Panc1 (cell line): ENCODE measurements around the gene KATNAL2. TPM values are rescaled to one million over a fixed set of nuclear protein-coding genes. Genes with fewer than 3 reads are reported as not detected.
A peak's percentile ranks its signal among the peaks of the same experiment; 100 is the strongest.

Source experiments
- ATAC-seq: fragments of 200-7000 bp; cut with Tn5 transposase; 2 replicates; pipeline ENCODE4 v1.9.1; 2020; ENCODE audit warnings: mild to moderate bottlenecking, moderate library complexity
- BruUV-seq: library from RNA; stranded (reverse); fragments of 400-500 nt; replicated peaks from 2 replicates; lab custom pipeline; 2021; lab: Mats Ljungman, UMichigan
- CTCF ChIA-PET: fragments of 300-600 bp; sonication (Branson Sonifier 250); formaldehyde crosslinking; loops from one replicate; lab custom pipeline; 2022; ENCODE audit warnings: antibody characterized with exemption; lab: Charles Lee
- POLR2A ChIA-PET: fragments of 300-600 bp; sonication (Branson Sonifier 250); formaldehyde crosslinking; loops from one replicate; lab custom pipeline; 2022; ENCODE audit warnings: antibody characterized with exemption; lab: Charles Lee
- DNase-seq: peaks from one replicate; pipeline ENCODE4 v3.0.0-alpha.2; 2010; ENCODE audit warnings: low read depth, low spot score
- H3K27ac ChIP-seq: 2 replicates; pipeline ENCODE4 v1.5.1; 2011; ENCODE audit warnings: mild to moderate bottlenecking, low read length, inconsistent platforms
- H3K27me3 ChIP-seq: fragments of 200-500 bp; sonication (Bioruptor generic); 2 replicates; pipeline ENCODE4 v1.6.0; 2014; ENCODE audit warnings: low read length, inconsistent platforms; ENCODE audit not compliant: control insufficient read depth, insufficient read depth
- H3K36me3 ChIP-seq: fragments of 200-500 bp; sonication (Bioruptor generic); 2 replicates; pipeline ENCODE4 v1.5.1; 2014; ENCODE audit warnings: inconsistent platforms, mild to moderate bottlenecking, low read length, moderate library complexity; ENCODE audit not compliant: control insufficient read depth, insufficient read depth
- H3K4me1 ChIP-seq: 2 replicates; pipeline ENCODE4 v1.5.1; 2011; ENCODE audit warnings: inconsistent platforms, mild to moderate bottlenecking, low read length, moderate library complexity; ENCODE audit not compliant: control insufficient read depth, insufficient read depth
- H3K4me3 ChIP-seq, 2 experiments: 2 replicates each; pipeline ENCODE4 v1.5.1; 2011 to 2012; ENCODE audit warnings: low read depth in 2 of 2, low read length in 2 of 2, mild to moderate bottlenecking in 2 of 2, inconsistent platforms in 1 of 2, moderate library complexity in 1 of 2
- H3K9me3 ChIP-seq: fragments of 200-500 bp; sonication (Bioruptor generic); 2 replicates; pipeline ENCODE4 v1.5.1; 2014; ENCODE audit warnings: low read depth, mild to moderate bottlenecking, inconsistent platforms, low read length, moderate library complexity; ENCODE audit not compliant: control insufficient read depth, insufficient read depth
- CTCF ChIP-seq: fragments of 450-650 bp; IDR thresholded peaks from 2 replicates; pipeline ENCODE4 v1.5.1; 2017; ENCODE audit warnings: mild to moderate bottlenecking
- POLR2AphosphoS5 ChIP-seq: IDR thresholded peaks from 2 replicates; pipeline ENCODE4 v1.6.1; 2012; ENCODE audit warnings: mild to moderate bottlenecking, low read depth, low read length, moderate library complexity
- REST ChIP-seq, 2 experiments: IDR thresholded peaks; 2 replicates each; pipeline ENCODE4 v1.6.1; 2011 to 2012; ENCODE audit warnings: low read depth in 2 of 2, control low read depth in 1 of 2, low read length in 1 of 2, mild to moderate bottlenecking in 1 of 2, moderate library complexity in 1 of 2; ENCODE audit not compliant: insufficient read depth in 1 of 2
- SIN3A ChIP-seq: IDR thresholded peaks from 2 replicates; pipeline ENCODE4 v1.6.1; 2012; ENCODE audit warnings: low read depth, mild to moderate bottlenecking, low read length, moderate library complexity, borderline replicate concordance; ENCODE audit not compliant: insufficient read depth
- TCF7L2 ChIP-seq: IDR thresholded peaks from 2 replicates; pipeline ENCODE4 v1.6.1; 2011; ENCODE audit warnings: mild to moderate bottlenecking, low read depth, low read length, inconsistent platforms
- in situ Hi-C: cut with HindIII; loops from 2 replicates; pipeline ENCODE4 v1.10.0; 2016; ENCODE audit warnings: low sequenced_read_pairs, low pct_unique_long_range_greater_than_20kb
- intact Hi-C: fragments of 100-400 bp; cut with micrococcal nuclease; formaldehyde crosslinking; loops from one replicate; pipeline ENCODE4 v1.10.0; 2022; ENCODE audit not compliant: unreplicated experiment
- total RNA-seq: library from RNA; stranded (reverse); gene quantifications from one replicate; pipeline ENCODE4 v1.2.1, GENCODE V29; 2021; ENCODE audit not compliant: unreplicated experiment

Gene KATNAL2
- total RNA-seq, 1 experiment from 2014 or later: 2.6 TPM

GRCh38 chr18:47035156-47035671, 117.8 kb downstream of the KATNAL2 start, which contains the start of gene ELOA2:
TSS of gene ELOA2 (minus strand) at chr18:47035621. CDS start at chr18:47035264, 357 bp downstream.
- BruUV-seq: no TSS peak
- no peaks in the 10 kb centered on the region for H3K27me3 ChIP-seq
- no peaks in the 10 kb centered on the region for H3K4me1 ChIP-seq
- ChIA-PET POLR2A (no interaction called here), CTCF (no interaction called here)
- intact Hi-C loops (no loop called here), in situ Hi-C loops (no loop called here)
- no peaks in the 10 kb centered on the region for H3K36me3 ChIP-seq
- DNase-seq (no peak), ATAC-seq (no peak)
- H3K9me3 ChIP-seq: no peaks in the 10 kb centered on the region
- TF ChIP-seq REST (IDR thresholded peaks at IDR 0.05; ENCODE audit: insufficient read depth in 1 of 2, low read depth in 2 of 2, low read length in 1 of 2) (no peak), CTCF (no peak), SIN3A (no peak), TCF7L2 (no peak), POLR2AphosphoS5 (no peak)
- no peak within 1 kb of the TSS for H3K4me3 ChIP-seq
- H3K27ac ChIP-seq: no peak within 1 kb of the TSS

- intact Hi-C loops: no loop called here
- ChIA-PET CTCF (no interaction called here), POLR2A (no interaction called here)
- ATAC-seq (no peak; the same call in 1 of the 2 replicates), DNase-seq (peak; percentile 12)
- Histone ChIP-seq H3K4me1 (no peaks in the 10 kb centered on the region), H3K9me3 (no peaks in the 10 kb centered on the region), H3K36me3 (no peaks in the 10 kb centered on the region), H3K27ac (no peak overlapping the region), H3K27me3 (no peaks in the 10 kb centered on the region), H3K4me3 (no peak overlapping the region)
- TF ChIP-seq REST (IDR thresholded peaks at IDR 0.05; ENCODE audit: insufficient read depth in 1 of 2, low read depth in 2 of 2, low read length in 1 of 2) (no peak), CTCF (peak; percentile 59; the same call in 1 of the 2 replicates)
- no TSS peak for BruUV-seq
- in situ Hi-C loops: no loop called here
These were observed 119.0 kb downstream of the KATNAL2 start for GRCh38 chr18:47036298-47036874.
